ENCODE results near the gene GGA3.
A peak's percentile ranks its signal among the peaks of the same experiment; 100 is the strongest.
"Not testable (repeated sequence)": the region's sequence is repeated elsewhere in the genome, so short reads cannot be mapped to it uniquely, and the experiment has no call there.

The GGA3 gene

DNA sequence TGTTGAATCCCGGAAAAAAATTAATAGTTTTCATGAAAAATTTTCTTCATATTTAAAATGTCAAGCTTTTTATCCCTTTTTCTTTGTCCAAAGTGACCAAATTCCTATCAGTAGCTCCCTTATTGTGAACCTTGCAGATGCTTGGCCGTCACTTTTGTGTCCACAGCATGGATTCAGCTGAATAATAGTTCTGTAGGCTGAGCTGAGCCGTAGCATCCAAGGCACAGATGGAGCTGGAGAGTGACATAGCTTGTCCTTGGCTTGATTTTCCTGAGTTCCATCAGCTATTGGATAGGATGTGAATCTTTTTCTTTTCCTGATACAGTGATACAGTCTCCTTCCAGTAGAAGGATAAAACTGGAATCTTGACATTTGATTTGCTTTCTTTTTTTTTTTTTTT, 52.3 kb downstream of the GGA3 start:
- no peak for DNase-seq

DNA sequence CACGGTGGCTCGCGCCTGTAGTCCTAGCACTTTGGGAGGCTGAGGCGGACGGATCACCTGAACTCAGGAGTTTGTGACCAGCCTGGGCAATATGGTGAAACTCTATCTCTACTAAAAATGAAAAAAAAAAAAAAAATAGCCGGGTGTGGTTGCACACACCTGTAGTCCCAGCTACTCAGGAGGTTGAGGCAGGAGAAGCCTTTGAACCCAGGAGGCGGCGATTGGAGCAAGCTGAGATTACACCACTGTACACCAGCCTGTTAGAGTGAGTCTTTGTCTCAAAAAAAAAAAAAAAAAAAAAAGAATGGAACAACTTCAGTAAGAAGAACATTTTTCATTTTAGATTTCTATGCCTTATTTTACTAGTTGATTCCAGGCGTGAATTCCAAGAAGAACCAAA, 53.2 kb downstream of the GGA3 start:
- DNase-seq, result no peak

DNA sequence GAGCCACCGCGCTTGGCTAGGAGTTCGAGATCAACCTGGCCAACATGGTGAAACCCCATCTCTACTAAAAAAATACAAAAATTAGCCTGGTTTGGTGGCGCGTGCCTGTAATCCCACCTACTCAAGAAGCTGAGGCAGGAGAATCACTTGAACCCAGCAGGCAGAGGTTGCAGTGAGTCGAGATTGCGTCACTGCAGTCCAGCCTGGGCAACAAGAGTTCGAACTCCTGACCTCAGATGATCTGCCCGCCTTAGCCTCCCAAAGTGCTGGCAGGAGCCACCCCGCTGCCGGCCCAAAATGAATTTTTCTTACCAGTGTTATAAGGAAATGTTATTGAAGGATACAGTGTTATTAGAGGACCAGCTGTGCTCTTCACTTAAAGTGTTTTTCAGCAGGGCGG, 53.6 kb downstream of the GGA3 start:
- no peak for DNase-seq

DNA sequence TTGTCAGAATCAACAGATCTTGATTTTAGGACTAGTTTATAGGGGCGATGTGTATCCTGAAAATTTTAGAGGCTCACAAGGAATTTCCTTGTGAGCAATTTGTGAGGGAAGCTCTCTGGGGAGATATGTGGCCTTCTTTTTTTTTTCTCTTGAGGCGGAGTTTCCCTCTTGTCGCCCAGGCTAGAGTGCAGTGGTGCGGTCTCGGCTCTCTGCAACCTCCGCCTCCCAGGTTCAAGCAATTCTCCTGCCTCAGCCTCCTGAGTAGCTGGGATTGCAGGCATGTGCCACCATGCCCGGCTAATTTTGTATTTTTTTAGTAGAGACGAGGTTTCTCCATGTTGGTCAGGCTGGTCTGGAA, 54.4 kb downstream of the GGA3 start:
- DNase-seq, result not testable (repeated sequence)

DNA sequence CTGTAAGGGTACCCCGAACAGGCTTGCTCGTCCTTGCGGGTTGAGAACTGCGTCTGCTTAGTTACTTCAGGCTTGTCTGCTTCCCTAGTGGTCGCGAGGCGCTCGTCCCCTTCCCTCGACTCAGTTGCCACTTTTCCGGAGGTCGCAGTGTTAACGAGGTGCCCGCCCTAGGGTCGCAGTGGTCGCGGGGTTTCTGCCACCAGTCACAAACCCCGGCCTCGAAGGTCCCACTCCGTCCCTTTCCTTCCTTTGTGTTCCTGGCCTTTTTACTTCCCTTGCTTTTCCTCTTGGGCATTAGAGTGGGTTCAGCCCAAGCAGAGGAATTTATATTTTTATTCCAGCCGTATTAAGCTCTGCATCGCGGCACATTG, 55.6 kb downstream of the GGA3 start:
- no peak for DNase-seq

DNA sequence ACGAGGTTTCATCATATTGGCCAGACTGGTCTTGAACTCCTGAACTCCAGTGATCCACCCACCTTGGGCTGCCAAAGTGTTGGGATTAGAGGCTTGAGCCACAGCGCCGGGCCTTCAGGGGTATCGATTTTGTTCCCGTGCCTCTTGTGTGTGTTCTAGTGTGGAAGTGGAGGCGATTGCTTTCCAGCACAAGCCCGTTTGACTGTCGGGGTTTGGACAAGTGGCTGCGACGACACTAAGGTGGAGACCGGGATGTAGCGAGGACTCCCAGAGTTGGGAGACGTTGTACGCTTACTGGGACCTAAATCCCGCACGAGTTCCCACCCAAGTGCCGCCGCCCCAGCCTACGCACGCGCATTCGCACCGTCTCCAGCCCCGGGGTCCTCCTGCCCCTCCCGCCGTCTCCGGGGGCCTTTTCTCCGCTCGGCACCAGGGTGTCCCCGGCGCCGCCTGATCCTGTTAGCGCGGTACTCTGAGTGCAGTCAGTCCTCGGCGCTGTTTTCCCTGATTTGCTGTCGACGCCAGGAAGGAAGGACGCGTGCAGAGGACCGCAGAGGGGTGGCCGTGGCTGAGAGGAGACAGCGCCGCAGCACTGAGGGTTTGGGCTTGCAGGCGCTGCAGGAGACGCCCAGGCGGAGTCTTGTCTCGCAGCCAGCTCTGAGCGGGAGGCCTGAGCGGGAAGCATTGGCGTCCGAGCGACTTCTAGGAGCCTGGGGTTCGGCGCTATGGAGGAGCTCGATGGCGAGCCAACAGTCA, 56.2 kb downstream of the GGA3 start, which contains the start of gene NUP85:
NUP85 (plus strand) TSS at position 643 of the 756 bp plus-strand sequence; CDS start at position 726, 83 bp downstream.
- DNase-seq, result peak; percentile 96

DNA sequence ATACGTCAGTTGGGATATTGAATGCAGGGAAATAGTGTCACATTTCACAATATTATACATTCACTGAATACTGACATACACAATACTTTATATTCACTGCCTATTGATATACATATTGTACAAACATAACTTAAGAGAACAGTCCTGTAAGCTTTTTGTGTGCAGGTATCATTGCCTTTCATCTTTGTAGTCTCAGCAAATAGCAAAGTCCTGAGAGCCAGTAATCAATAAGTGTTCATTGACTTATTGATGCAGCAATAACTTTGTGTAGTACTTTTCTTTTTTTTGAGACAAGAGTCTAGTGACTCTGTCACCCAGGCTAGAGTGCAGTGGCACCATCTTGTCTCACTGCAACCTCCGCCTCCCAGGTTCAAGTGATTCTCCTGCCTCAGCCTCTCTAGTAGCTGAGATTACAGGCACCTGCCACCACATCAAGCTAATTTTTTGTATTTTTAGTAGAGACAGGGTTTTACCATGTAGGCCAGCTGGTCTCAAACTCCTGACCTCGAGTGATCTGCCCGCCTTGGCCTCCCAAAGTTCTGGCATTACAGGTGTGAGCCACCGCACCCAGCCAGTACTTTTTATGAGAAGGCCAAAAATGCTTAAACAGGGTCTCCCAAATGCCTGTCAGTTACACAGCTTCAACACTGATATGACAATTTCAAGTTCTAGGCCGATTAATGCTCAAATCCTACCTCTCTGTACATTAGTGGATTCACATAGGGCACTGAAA, 61.4 kb downstream of the GGA3 start:
- DNase-seq, result no peak

DNA sequence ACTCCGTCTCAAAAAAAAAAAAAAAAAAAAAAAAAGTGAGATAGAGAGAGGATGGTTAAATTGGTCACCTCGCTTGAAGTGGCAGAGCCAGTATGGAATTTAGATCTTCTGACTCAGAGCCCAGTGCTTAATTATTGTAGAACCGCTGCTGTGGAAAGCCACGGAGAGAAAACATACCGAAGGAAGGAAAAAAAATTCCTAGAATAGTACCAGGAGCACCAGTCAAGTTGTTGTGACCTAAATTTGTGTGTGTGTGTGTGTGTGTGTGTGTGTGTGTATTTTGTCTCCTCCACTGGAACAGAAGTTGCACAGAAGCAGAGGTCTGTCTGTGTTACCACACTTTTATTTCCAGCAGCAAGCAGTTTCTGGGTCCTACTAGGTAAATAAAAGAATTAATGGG, 66.5 kb downstream of the GGA3 start:
- no peak for DNase-seq

DNA sequence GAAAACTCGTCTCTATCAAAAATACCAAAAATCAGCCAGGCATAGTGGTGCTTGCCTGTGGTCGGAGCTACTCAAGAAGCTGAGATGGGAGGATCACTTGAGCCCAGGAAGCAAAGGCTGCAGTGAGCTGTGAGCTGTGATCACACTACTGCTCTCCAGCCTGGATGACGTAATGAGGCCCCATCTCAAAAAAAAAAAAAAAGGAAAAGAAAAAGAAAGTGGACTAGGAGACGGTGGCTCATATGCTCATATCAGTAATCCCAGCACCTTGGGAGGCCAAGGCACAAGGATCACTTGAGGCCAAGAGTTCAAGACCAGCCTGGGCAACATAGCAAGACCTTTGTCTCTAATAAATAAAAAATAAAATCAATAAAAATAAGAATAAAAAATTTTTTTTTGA, 69.8 kb downstream of the GGA3 start:
- no peak for DNase-seq

DNA sequence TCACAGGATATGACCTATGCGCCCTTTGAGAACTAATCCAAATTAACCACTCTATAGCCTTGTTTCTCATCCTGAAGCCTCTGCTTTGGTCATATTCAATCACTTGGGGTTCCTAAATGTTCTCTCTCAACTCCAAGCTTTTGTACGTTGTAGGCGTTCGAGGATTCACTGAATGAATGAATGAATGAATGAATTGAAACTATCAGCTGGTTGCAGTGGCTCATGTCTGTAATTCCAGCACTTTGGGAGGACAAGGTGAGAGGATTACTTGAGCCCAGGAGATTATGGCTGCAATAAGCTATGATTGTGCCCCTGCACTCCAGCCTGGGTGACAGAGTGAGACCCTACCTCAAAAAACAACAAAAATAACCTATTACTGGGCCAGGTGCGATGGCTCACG, 72.8 kb downstream of the GGA3 start:
- no peak for DNase-seq
